Endothelial cell (in vitro differentiated cells): ENCODE measurements around the gene PLCD1. TPM values are rescaled to one million over a fixed set of nuclear protein-coding genes. Genes with fewer than 3 reads are reported as not detected.

ENCODE experiments used
- DNase-seq: peaks from one replicate; pipeline ENCODE4 v3.0.0; 2021; ENCODE audit warnings: low spot score
- H3K27ac Mint-ChIP-seq: one replicate; pipeline ENCODE4 v1.8.0; 2021; ENCODE audit warnings: mixed read lengths, inconsistent platforms; ENCODE audit not compliant: unreplicated experiment
- H3K27me3 Mint-ChIP-seq: one replicate; pipeline ENCODE4 v1.8.0; 2021; ENCODE audit warnings: mild to moderate bottlenecking, moderate library complexity, mixed read lengths, inconsistent platforms; ENCODE audit not compliant: unreplicated experiment
- H3K36me3 Mint-ChIP-seq: one replicate; pipeline ENCODE4 v1.8.0; 2021; ENCODE audit warnings: mild to moderate bottlenecking, low read depth, mixed read lengths, inconsistent platforms; ENCODE audit not compliant: unreplicated experiment
- H3K4me1 Mint-ChIP-seq: one replicate; pipeline ENCODE4 v1.8.0; 2021; ENCODE audit warnings: mild to moderate bottlenecking, mixed read lengths, inconsistent platforms; ENCODE audit not compliant: unreplicated experiment
- H3K4me3 Mint-ChIP-seq: one replicate; pipeline ENCODE4 v1.8.0; 2021; ENCODE audit warnings: mild to moderate bottlenecking, mixed read lengths, inconsistent platforms; ENCODE audit not compliant: unreplicated experiment
- H3K9me3 Mint-ChIP-seq: one replicate; pipeline ENCODE4 v1.8.0; 2021; ENCODE audit warnings: mixed read lengths, inconsistent platforms; ENCODE audit not compliant: unreplicated experiment
- total RNA-seq: library from RNA; stranded (reverse); fragmentation: NEBNext Ultra II Directional; extraction: Animal tissue kit (Norgen Biotek cat#: 25700); gene quantifications from one replicate; pipeline ENCODE4 v1.2.1, GENCODE V29; 2021; ENCODE audit not compliant: unreplicated experiment
- TF ChIP-seq, protein P1 (sequence below): fragments of 200-600 bp; sonication (generic); IDR thresholded peaks from one replicate; pipeline ENCODE4 v1.5.0; 2021; ENCODE audit warnings: antibody characterized with exemption; ENCODE audit not compliant: unreplicated experiment

PLCD1 gene
- total RNA-seq, 1 donor from 2014 or later, result 22.4 TPM

DNA sequence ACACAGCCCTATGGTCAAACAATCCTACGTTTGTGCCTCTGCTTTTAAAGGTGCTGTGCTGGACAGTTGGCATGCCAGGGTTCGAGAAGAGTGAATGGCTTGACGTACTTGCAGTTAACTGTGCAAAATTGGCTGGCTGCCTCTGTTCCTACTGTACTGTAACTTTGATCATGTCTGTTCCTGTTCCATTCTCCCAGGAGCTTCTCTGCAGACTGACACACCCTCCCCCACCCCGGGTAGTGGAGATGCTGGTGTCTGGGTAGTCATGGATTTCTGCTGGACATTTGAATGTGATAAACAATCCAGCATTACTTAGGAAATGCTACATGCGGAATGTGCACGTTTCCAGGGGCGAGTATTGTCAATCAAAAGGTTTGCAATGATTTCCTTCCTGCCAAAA lies 45.4 kb downstream of the PLCD1 start:
- peaks cover under 1% of the 10 kb centered on the region for H3K27me3 Mint-ChIP-seq
- TF ChIP-seq, protein P1, sequence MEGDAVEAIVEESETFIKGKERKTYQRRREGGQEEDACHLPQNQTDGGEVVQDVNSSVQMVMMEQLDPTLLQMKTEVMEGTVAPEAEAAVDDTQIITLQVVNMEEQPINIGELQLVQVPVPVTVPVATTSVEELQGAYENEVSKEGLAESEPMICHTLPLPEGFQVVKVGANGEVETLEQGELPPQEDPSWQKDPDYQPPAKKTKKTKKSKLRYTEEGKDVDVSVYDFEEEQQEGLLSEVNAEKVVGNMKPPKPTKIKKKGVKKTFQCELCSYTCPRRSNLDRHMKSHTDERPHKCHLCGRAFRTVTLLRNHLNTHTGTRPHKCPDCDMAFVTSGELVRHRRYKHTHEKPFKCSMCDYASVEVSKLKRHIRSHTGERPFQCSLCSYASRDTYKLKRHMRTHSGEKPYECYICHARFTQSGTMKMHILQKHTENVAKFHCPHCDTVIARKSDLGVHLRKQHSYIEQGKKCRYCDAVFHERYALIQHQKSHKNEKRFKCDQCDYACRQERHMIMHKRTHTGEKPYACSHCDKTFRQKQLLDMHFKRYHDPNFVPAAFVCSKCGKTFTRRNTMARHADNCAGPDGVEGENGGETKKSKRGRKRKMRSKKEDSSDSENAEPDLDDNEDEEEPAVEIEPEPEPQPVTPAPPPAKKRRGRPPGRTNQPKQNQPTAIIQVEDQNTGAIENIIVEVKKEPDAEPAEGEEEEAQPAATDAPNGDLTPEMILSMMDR, result no peak
- no peaks in the 10 kb centered on the region for H3K9me3 Mint-ChIP-seq
- H3K4me3 Mint-ChIP-seq, result no peak overlapping the region
- peaks cover 27% of the 10 kb centered on the region for H3K36me3 Mint-ChIP-seq
- H3K27ac Mint-ChIP-seq, result no peak overlapping the region
- H3K4me1 Mint-ChIP-seq, result peaks cover 19% of the 10 kb centered on the region
- DNase-seq, result no peak

DNA sequence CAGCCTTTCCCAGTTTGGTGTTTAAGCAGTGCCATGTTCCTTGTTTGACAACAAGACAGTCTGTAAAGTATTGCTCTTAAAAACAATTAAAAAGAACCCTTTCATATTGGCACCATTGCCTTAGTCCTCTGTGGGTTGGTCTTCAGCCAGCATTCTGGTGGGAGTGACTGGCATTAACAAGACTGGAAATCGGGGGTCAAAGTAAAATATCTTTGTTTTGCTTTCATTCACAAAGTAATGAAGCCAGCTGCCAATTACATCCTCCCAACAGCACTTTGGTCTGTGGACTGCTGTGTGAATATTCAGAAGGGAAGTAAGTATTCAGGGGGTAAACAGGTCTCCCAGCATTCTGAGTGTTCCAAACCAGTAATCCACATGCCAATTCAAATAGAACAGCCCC lies 47.1 kb downstream of the PLCD1 start:
- no peak for DNase-seq
- H3K36me3 Mint-ChIP-seq, result peaks cover 28% of the 10 kb centered on the region
- no peaks in the 10 kb centered on the region for H3K9me3 Mint-ChIP-seq
- peaks cover 2% of the 10 kb centered on the region for H3K27me3 Mint-ChIP-seq
- no peak overlapping the region for H3K4me3 Mint-ChIP-seq
- peaks cover 15% of the 10 kb centered on the region for H3K4me1 Mint-ChIP-seq
- no peak overlapping the region for H3K27ac Mint-ChIP-seq
- TF ChIP-seq, protein P1, result no peak

DNA sequence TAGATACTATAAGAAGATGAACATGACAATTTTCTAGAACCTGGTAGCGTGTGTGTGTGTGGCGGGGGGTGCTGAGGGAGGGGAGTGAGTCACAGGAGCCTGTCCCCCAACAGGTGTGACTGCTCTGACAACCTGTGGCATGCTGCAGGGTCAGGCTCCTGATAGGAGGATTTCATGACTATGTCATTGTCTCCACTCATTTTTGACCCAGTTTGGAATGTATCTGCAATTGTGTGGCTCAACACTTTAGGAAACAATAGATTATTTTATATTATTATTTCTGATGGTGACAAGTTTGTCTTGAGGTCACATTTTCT lies 48.1 kb downstream of the PLCD1 start:
- Mint-ChIP-seq H3K4me1 (peaks cover 12% of the 10 kb centered on the region), H3K36me3 (peaks cover 31% of the 10 kb centered on the region), H3K27ac (no peak overlapping the region), H3K4me3 (no peak overlapping the region), H3K9me3 (no peaks in the 10 kb centered on the region), H3K27me3 (peaks cover 2% of the 10 kb centered on the region)
- TF ChIP-seq, protein P1, result no peak
- DNase-seq, result no peak

DNA sequence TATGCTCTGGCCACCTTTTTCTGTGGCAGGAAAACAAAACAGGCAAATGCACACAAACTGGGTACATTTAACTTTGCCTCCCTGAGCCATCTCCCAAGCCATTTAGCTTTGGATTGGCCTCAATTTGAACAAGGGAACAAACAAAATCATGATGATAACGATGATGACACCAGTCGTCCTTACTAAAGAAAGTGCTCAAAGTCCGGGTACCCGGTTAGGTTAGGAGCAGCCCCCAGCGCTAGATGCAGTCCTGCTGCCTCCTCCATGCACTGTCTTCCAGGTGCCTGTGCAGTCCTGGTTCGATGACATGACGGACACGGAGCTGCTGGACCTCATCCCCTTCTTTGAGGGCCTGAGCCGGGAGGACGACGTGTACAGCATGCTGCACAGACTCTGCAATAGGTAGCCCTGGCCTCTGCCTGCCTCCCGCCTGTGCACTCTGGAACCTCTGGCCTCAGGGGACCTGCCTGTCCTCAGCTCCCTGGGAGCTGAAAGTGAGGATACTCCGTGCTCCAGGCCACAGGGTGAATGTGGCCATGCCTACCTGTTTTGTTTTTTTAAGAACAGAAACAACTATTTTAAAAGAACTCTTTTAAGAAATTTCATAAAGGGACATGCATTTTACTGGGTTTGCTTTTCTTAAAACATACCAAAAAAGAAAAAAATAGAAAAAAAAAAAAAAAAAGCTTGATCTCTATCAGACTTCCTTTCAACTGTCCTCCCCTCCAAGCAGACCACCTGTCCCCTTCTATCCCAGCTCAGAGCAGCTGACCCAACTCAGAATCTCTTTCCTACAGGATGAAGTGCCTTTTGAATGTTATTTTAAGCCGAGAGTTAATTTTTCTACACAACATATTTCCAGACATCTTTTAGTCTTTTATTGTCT lies 48.7 kb downstream of the PLCD1 start:
- Mint-ChIP-seq H3K27ac (peak overlapping the region; percentile 84), H3K27me3 (peaks cover 2% of the 10 kb centered on the region)

More for the DNA sequence above, 48.7 kb downstream of the PLCD1 start:
- Mint-ChIP-seq H3K36me3 (peaks cover 31% of the 10 kb centered on the region), H3K4me1 (peaks cover 6% of the 10 kb centered on the region), H3K9me3 (no peaks in the 10 kb centered on the region), H3K4me3 (no peak overlapping the region)
- TF ChIP-seq, protein P1, result no peak
- no peak for DNase-seq
